ENCODE results near the gene DNAJC8.

GRCh38 chr1:28278763-28279162 lies 45.9 kb upstream of the DNAJC8 start:
- TF ChIP-seq CTCF (conservative IDR thresholded peaks at IDR 0.05) (no peak), EZH2 (IDR thresholded peaks at IDR 0.05; ENCODE audit: low read depth) (no peak)
